Mesenteric fat pad (tissue), 1 donor: ENCODE data around the gene C1QC. TPM values are rescaled to one million over a fixed set of nuclear protein-coding genes. Genes with fewer than 3 reads are reported as not detected.

ENCODE experiments used
- DNase-seq: peaks from one replicate; pipeline ENCODE4 v3.0.0-alpha.2; 2020; ENCODE audit warnings: low spot score
- long read RNA-seq: library from polyadenylated mRNA; unstranded; transcript quantifications from one replicate; pipeline ENCODE4 v2.0.0, GENCODE V29; 2020
- total RNA-seq: library from RNA; stranded (reverse); fragmentation: NEBNext Ultra II Directional; extraction: Animal tissue kit (Norgen Biotek cat#: 25700); gene quantifications from one replicate; pipeline ENCODE4 v1.2.1, GENCODE V29; 2021
- donor health status: DM: yes; HTN: yes; CAD: no.

C1QC gene
- 491 TPM for total RNA-seq
- long read RNA-seq, transcript C1QC-203 (3 exons, 1,163 nt): major isoform, 480 of 554 reads
- long read RNA-seq, transcript C1QC-201 (3 exons, 1,089 nt): minor isoform, 24 of 554 reads
- long read RNA-seq, transcript C1QC-202 (3 exons, 1,183 nt): minor isoform, 37 of 554 reads
- long read RNA-seq, partial matches to known transcripts: 9 of 554 reads
- long read RNA-seq, other reads (novel, unspliced or antisense): 4 of 554 reads

DNA sequence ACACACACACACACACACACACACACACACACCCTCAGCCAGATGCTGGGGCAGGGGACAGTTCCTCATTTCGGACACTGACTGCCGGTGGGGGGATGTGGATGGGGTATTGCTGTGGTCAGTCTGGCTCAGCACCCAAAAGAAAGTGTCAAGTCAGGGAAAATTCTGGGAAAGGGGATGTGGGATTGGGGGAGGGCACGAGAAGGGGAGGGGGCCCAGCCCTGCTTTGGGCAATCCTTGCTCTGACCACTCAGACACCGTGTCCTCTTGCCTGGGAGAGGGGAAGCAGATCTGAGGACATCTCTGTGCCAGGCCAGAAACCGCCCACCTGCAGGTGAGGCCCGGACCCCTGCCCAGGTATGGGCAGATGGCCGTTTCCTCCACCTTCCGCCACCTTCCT is at the start of gene C1QC:
C1QC (plus strand) TSS at position 253 of the 400 bp plus-strand sequence. CDS start 391 bp downstream, outside the sequence.
- no peak for DNase-seq

DNA sequence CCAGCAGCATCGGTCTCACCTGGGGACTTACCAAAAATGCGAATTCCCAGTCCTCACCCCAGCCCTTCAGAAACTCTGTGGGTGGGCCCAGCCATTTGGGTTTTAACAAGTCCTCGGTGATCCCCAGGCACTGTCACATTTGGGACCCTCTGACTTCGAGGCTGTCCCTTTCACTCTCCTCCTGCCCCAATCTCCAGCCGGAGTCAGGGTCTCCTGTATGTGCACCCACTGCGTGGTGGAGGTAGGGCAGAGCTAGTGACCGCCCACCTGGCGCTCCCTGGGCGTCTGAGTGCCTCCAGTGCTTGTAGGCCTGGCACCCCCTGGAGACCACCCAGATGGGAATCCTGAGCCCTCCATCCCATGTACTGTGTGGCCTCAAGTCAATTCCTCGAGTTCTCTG is 49.0 kb upstream of the C1QC start:
- no peak for DNase-seq

DNA sequence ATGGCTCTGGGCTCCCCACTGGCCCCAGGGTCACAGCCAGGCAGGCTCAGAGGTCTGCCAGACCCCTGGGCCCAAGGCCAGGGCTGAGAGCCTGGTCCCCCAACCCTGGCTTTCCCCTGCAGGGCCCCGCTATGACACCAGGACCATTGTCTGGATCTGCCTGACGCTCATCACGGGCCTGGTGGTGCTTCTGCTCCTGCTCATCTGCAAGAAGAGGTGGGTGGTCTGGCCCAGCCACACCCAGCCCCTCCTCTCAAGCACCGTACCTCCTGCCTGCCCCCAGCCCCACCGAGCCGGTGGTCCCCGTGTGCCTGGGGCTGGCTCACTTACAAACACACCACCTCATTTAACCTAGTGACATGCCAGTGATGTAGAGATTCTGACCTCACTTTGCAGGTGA is 48.3 kb upstream of the C1QC start:
- DNase-seq: no peak

DNA sequence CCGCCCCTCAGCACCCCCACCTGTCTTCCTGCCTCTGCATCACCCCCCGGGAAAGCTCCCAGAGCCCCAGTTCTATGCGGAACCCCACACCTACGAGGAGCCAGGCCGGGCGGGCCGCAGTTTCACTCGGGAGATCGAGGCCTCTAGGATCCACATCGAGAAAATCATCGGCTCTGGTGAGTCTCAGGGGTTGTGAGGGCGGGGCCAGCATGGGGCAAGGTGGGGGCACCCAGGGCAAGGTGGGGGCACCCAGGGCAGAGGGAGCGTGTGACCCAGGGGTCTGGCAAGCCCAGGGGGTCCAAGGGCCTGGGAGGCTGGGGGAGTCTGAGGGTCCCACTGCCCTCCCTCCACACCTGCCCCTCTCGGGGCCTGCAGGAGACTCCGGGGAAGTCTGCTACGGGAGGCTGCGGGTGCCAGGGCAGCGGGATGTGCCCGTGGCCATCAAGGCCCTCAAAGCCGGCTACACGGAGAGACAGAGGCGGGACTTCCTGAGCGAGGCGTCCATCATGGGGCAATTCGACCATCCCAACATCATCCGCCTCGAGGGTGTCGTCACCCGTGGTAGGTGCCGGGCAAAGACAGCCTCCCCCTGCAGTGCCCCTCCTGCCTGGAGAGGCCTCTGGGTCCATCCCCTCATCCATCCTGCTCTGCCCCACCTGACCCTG is 46.0 kb upstream of the C1QC start:
- DNase-seq: no peak

GRCh38 chr1:22597996-22598395 is 45.4 kb upstream of the C1QC start:
- DNase-seq: no peak

- DNase-seq: no peak
Measured at GRCh38 chr1:22598736-22599135, 44.7 kb upstream of the C1QC start.

DNA sequence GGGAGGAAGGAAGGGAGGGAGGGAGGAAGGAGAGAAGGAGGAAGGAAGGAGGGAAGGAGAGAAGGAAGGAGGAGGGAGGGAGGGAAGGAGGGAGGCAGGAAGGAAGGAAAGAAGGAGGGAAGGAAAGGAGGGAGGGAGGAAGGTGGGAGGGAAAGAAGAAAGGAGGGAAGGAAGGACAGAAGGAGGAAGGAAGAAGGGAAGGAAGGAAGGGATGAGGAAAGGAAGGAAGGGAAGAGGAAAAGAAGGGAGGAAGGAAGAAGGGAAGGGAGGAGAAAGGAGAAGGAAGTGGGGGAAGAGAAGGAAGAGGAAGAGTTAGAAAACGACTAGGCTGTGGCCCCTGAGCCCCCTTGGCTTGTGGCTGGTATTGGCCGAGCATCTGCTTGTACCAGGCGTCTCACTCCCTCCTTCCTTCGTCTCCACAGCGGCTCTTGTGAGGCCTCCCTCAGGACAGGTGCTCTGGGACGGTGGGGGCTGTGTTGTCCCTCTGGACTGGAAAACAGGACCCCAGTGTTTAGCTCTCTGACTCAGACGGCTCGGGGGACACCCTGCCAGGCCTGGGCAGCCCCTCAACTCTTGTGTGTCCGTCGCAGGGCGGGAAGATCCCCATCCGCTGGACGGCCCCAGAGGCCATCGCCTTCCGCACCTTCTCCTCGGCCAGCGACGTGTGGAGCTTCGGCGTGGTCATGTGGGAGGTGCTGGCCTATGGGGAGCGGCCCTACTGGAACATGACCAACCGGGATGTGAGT is 43.2 kb upstream of the C1QC start:
- no peak for DNase-seq

- DNase-seq: no peak
Measured at GRCh38 chr1:22600817-22601605, 42.4 kb upstream of the C1QC start.

GRCh38 chr1:22601610-22602009 is 41.8 kb upstream of the C1QC start:
- no peak for DNase-seq

DNA sequence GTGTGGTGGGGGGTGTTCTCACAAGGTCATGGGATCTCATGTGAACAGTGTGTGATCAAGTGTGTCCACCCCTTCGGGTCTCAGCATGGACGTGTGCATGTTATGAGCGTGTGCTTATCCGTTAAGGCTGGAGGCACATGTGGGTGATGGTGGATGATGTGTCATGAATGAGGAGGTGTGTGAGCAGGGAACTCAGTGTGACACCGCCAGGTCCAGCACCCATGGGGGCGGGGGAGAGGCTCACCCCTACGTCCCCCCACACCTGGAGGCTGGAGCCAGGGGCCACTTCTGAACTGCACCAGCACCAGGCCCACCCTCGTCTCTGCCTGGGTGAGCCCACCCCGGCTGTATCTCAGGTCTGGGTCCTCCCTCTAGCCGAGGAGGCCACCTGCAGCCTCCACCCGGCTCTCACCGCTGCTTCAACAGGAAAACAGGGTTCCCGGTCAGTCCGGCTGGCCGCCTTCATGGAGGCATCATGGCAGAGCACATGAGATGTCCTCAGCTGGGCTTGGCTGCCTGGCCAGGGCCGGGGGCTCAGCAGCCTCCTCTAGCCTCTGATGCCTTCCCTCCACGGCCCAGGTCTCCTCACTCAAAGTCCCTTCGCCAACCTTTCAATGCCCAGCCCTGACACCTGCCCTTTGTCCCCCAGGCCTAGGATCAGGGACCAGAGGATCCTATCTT is 41.2 kb upstream of the C1QC start:
- no peak for DNase-seq

DNA sequence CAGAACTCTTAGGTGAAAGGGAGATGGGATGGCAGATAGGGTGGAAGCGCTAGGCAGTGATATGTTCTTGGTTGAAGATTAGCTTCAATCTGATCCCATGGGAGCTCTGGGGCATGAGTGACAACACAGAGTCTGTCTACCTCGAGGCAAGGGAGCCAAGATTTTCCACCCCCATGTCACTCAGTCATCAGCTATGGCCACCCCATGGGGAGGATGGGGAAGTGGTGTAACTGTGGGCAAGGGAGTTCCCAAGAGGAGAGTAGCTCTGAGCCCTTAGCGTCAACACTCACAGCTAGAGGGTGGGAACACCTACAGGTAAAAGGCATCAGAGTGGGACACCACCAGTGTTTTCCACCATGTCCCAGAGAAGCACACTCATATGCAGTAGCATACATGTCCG is 37.3 kb upstream of the C1QC start:
- no peak for DNase-seq

- no peak for DNase-seq
Measured at GRCh38 chr1:22607154-22607553, 36.3 kb upstream of the C1QC start.

DNA sequence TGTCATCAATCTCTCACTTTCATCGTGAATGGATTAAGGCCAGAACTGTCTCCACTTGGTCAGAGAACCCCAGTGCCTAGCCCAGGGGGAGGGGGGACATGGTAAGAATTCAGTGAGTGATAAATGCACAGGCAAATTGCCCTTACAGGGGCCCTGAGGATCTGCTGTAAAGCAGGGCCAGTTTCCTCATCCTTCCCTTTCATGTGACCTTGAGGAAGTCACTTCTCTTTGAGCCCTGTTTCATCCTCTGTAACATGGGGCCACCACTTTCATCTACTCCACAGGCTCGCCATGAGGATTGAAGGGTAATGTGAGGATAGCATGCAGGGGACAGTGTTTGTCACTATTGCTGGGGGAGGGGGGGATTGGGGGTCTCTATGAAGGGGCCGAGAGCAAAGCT is 35.1 kb upstream of the C1QC start:
- no peak for DNase-seq

DNA sequence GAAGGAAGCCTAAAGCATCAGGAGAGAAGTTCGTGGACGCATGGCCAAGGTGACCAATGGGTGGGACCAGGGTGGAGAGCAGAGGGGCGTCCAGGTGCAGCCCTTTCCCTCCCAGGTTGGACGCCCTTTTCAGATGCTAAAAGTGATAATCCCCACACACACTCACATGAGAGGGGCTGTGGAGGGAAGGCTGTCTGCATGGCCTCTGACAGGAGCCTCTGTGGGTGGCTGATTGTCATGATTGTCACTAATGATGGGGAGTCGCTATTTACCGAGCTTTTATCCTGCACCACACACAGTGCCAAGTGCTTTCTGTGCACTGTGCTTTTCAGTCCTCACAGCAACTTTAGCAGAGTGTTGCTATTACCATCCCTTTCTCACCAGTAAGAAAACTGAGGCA is 34.1 kb upstream of the C1QC start:
- no peak for DNase-seq

- no peak for DNase-seq
Measured at GRCh38 chr1:22611530-22611947, 31.9 kb upstream of the C1QC start.

- no peak for DNase-seq
Measured at GRCh38 chr1:22612671-22613571, 30.5 kb upstream of the C1QC start.

DNA sequence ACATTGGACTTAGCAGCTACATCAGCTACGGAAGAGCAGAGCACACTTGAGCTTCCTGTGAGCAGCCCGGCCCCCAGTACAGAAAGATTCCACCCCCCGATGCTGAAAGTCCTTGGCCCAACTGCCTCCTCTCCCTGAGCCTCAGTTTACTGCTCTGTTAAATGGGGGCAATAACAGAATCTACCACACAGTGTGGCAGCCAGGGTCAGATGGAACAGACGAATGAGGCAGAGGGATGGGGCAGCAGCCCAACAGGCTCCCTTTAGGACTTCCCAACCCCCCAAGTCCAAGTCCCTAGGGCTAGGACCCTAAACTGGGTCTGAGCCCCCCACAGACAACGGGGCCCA is 29.9 kb upstream of the C1QC start:
- no peak for DNase-seq

GRCh38 chr1:22613951-22614350 is 29.5 kb upstream of the C1QC start:
- no peak for DNase-seq

DNA sequence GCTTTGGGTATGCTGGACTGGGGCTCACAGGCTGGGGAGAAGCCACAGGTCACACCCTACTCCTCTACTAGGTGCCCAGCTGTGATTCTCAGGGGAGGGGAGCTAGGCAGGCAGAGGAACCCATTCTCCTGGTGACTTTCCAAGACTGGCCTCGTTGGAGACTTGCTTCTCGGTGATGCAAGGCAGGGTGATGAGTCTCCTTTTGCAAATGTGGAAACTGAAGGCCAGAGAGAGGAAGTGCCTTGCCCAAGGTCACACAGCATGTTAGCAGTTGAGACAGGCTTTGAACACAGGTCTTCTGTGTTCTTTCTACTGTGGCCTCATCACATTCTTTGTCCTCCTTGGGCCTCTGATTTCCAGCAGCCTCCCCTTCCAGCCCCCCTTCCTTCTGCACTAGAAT is 27.5 kb upstream of the C1QC start:
- no peak for DNase-seq

- DNase-seq: no peak
Measured at GRCh38 chr1:22616571-22616970, 26.9 kb upstream of the C1QC start.
